IMR-90 (cell line): ENCODE data around the gene JRKL.

Experiments used
- FOS ChIP-seq: fragments of 150-350 bp; IDR thresholded peaks from 2 replicates; pipeline ENCODE4 v1.6.1; 2016; ENCODE audit warnings: low read depth, low read length
- MAZ ChIP-seq: IDR thresholded peaks from 2 replicates; pipeline ENCODE4 v1.6.1; 2012; ENCODE audit warnings: low read depth, mild to moderate bottlenecking, low read length, improper control_type of control experiment, moderate library complexity, borderline replicate concordance
- MXI1 ChIP-seq: IDR thresholded peaks from 2 replicates; pipeline ENCODE4 v1.6.1; 2012; ENCODE audit warnings: low read depth, mild to moderate bottlenecking, low read length, moderate library complexity, borderline replicate concordance
- POLR2A ChIP-seq: IDR thresholded peaks from 2 replicates; pipeline ENCODE4 v1.6.1; 2012; ENCODE audit warnings: mild to moderate bottlenecking, low read depth, low read length
- RAD21 ChIP-seq: IDR thresholded peaks from 2 replicates; pipeline ENCODE4 v1.6.1; 2012; ENCODE audit warnings: low read length, improper control_type of control experiment
- TF ChIP-seq, protein P1 (sequence below): conservative IDR thresholded peaks from 2 replicates; pipeline ENCODE4 v1.5.1; 2012; ENCODE audit warnings: mild to moderate bottlenecking, low read depth, low read length, improper control_type of control experiment

DNA sequence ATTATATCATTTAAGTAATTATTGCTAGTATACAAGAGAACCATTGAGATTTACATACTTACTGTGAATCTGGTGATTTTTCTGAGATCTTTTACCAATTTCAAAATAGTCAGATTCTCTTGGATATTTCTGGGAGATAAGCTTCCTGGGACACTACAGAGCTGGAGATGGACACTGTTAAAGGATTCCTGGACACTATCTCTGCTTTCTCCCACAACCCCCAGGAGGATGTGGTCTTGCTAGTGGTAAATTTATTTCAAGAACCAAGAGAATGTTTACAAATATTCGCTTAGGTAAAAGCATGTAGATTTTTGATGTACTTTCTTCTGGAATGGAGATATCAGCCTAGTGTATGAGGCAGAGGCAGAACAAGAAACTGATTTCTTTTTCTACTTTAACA lies 13.0 kb upstream of the JRKL start:
- TF ChIP-seq, protein P1, sequence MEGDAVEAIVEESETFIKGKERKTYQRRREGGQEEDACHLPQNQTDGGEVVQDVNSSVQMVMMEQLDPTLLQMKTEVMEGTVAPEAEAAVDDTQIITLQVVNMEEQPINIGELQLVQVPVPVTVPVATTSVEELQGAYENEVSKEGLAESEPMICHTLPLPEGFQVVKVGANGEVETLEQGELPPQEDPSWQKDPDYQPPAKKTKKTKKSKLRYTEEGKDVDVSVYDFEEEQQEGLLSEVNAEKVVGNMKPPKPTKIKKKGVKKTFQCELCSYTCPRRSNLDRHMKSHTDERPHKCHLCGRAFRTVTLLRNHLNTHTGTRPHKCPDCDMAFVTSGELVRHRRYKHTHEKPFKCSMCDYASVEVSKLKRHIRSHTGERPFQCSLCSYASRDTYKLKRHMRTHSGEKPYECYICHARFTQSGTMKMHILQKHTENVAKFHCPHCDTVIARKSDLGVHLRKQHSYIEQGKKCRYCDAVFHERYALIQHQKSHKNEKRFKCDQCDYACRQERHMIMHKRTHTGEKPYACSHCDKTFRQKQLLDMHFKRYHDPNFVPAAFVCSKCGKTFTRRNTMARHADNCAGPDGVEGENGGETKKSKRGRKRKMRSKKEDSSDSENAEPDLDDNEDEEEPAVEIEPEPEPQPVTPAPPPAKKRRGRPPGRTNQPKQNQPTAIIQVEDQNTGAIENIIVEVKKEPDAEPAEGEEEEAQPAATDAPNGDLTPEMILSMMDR = no peak
- TF ChIP-seq POLR2A (no peak), MXI1 (no peak), FOS (no peak), MAZ (no peak), RAD21 (no peak)
